A673 (cell line): ENCODE results near the gene PHF20.

Source experiments
- CTCF ChIP-seq: fragments of 300-800, 200-600 bp; sonication (generic); conservative IDR thresholded peaks from 2 replicates; pipeline ENCODE4 v1.5.1; 2017; ENCODE audit warnings: low read depth, mild to moderate bottlenecking, antibody characterized with exemption, low read length, moderate library complexity, mixed read lengths
- EZH2 ChIP-seq: fragments of 200-600 bp; sonication (generic); IDR thresholded peaks from 2 replicates; pipeline ENCODE4 v1.6.1; 2017; ENCODE audit warnings: borderline replicate concordance, low read depth, mild to moderate bottlenecking, mixed read lengths, antibody characterized with exemption, low read length; ENCODE audit not compliant: poor library complexity, severe bottlenecking

GRCh38 chr20:35830264-35830663, 58.4 kb downstream of the PHF20 start:
- TF ChIP-seq EZH2 (no peak), CTCF (no peak)
